Suprapubic skin (tissue), 4 donors: ENCODE data around the gene FAM83G.

Experiments
- EP300 ChIP-seq: sonication (generic); formaldehyde crosslinking; IDR thresholded peaks from one replicate; pipeline ENCODE4 v1.6.1; 2017; ENCODE audit warnings: antibody characterized with exemption
- POLR2A ChIP-seq, 2 donors: fragments of 450-650 bp; IDR thresholded peaks; one replicate each; pipeline ENCODE4 v1.6.1; 2017; ENCODE audit warnings: antibody characterized with exemption in 2 of 2, mild to moderate bottlenecking in 2 of 2, moderate library complexity in 2 of 2
- POLR2AphosphoS5 ChIP-seq, 3 donors: sonication (generic); formaldehyde crosslinking; IDR thresholded peaks; one replicate each; pipeline ENCODE4 v1.6.1; 2017; ENCODE audit warnings: antibody characterized with exemption in 3 of 3
- TF ChIP-seq, protein P1 (sequence below), 2 donors: fragments of 200-600 bp in 1 of 2; fragments of 450-650 bp in 1 of 2; sonication (generic) in 1 of 2; IDR thresholded peaks; one replicate each; pipeline ENCODE4 v1.5.1; 2016 to 2019; ENCODE audit warnings: antibody characterized with exemption in 2 of 2, mild to moderate bottlenecking in 1 of 2, moderate library complexity in 1 of 2

DNA sequence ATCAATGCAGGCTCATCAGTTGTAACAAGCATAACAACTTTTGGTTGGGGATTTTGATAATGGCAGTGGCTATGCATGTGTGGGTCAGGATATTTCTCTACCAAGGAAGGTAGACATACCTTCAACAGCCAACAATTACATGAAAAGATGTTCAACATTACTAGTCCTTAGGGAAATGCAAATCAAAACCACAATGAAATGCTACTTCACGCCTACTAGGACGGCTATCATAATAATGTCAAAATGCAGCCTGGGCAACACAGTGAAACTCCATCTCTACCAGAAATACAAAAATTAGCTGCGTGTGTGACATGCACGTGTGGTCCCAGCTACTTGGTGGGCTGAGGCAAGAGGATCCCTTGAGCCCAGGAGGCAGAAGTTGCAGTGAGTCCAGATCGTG lies 59.9 kb downstream of the FAM83G start:
- TF ChIP-seq, protein P1, sequence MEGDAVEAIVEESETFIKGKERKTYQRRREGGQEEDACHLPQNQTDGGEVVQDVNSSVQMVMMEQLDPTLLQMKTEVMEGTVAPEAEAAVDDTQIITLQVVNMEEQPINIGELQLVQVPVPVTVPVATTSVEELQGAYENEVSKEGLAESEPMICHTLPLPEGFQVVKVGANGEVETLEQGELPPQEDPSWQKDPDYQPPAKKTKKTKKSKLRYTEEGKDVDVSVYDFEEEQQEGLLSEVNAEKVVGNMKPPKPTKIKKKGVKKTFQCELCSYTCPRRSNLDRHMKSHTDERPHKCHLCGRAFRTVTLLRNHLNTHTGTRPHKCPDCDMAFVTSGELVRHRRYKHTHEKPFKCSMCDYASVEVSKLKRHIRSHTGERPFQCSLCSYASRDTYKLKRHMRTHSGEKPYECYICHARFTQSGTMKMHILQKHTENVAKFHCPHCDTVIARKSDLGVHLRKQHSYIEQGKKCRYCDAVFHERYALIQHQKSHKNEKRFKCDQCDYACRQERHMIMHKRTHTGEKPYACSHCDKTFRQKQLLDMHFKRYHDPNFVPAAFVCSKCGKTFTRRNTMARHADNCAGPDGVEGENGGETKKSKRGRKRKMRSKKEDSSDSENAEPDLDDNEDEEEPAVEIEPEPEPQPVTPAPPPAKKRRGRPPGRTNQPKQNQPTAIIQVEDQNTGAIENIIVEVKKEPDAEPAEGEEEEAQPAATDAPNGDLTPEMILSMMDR (IDR thresholded peaks at IDR 0.05): no peak
- TF ChIP-seq POLR2A (IDR thresholded peaks at IDR 0.05) (no peak), POLR2AphosphoS5 (IDR thresholded peaks at IDR 0.05) (no peak), EP300 (no peak)
